ENCODE data around the gene KSR2. TPM values are rescaled to one million over a fixed set of nuclear protein-coding genes. Genes with fewer than 3 reads are reported as not detected.

The KSR2 gene
- total and polyA plus RNA-seq, 2 donors (not counting 3 experiments of a cell fraction or from before 2014, with no cell fraction given): 2.1 to 5.2 TPM

GRCh38 chr12:117483501-117483900, 485.3 kb downstream of the KSR2 start:
- H3K4me3 ChIP-seq (replicated peaks in 1 of 3; ENCODE audit: insufficient read depth in 1 of 3, low read depth in 1 of 3, low read length in 3 of 3): no peak overlapping the region
- no TSS peak for BruUV-seq (replicated peaks)
- no peaks in the 10 kb centered on the region for H4K20me1 ChIP-seq (replicated peaks; ENCODE audit: control insufficient read depth, extremely low read depth, insufficient read depth, low read length)
- no peak overlapping the region for H3K9ac ChIP-seq (replicated peaks; ENCODE audit: extremely low read depth, insufficient read depth, low read length)
- FAIRE-seq: no peak
- ChIA-PET CTCF (no interaction called here), POLR2A (no interaction called here)
- H3K79me2 ChIP-seq (ENCODE audit: control insufficient read depth, insufficient read depth, low read length): no peaks in the 10 kb centered on the region
- H3K27me3 ChIP-seq (ENCODE audit: control insufficient read depth in 2 of 2, insufficient read depth in 2 of 2, low read length in 2 of 2): no peaks in the 10 kb centered on the region
- no peak overlapping the region for H2AFZ ChIP-seq (ENCODE audit: low read depth, low read length)
- intact Hi-C loops (cut with micrococcal nuclease) (no loop called here), dilution Hi-C loops (cut with MboI; ENCODE audit: extremely low pct_ligation_motif_present, low sequenced_read_pairs) (no loop called here)
- no peak for DNase-seq (ENCODE audit: low read depth, low spot score)
- no peak overlapping the region for H3K4me2 ChIP-seq (ENCODE audit: insufficient read depth, low read length)
- H3K4me1 ChIP-seq (ENCODE audit: control insufficient read depth, extremely low read depth, insufficient read depth, low read length): peaks cover 9% of the 10 kb centered on the region
- H3K9me1 ChIP-seq (replicated peaks; ENCODE audit: control insufficient read depth, extremely low read depth, insufficient read depth, low read length): no peaks in the 10 kb centered on the region
- no peak for TF ChIP-seq JUN (IDR thresholded peaks at IDR 0.05; ENCODE audit: borderline replicate concordance, insufficient read depth, insufficient read length, low read depth)
- TF ChIP-seq EZH2 (IDR thresholded peaks at IDR 0.05; ENCODE audit: borderline replicate concordance, low read depth, low read length, severe bottlenecking): no peak
- no peak for TF ChIP-seq MYC (IDR thresholded peaks at IDR 0.05; ENCODE audit: low read depth, low read length)
- TF ChIP-seq POLR2AphosphoS5 (IDR thresholded peaks at IDR 0.05; ENCODE audit: insufficient read depth, low read depth, low read length): no peak
- no peak for TF ChIP-seq MAX (IDR thresholded peaks at IDR 0.05; ENCODE audit: insufficient read depth, insufficient read length)
- TF ChIP-seq POLR2A (IDR thresholded peaks at IDR 0.05; ENCODE audit: low read depth, low read length): no peak
- no peak for TF ChIP-seq GATA2 (IDR thresholded peaks at IDR 0.05; ENCODE audit: insufficient read depth, insufficient read length, low read depth, low read length)
- no peak for TF ChIP-seq CTCF (IDR thresholded peaks at IDR 0.05; ENCODE audit: extremely low read depth in 1 of 2, insufficient read depth in 1 of 2, low read depth in 1 of 2, low read length in 2 of 2)
- no peak for TF ChIP-seq FOS (IDR thresholded peaks at IDR 0.05; ENCODE audit: borderline replicate concordance, insufficient read depth, low read length)
- H3K9me3 ChIP-seq (replicated peaks; ENCODE audit: control insufficient read depth, insufficient read depth, low read length): no peaks in the 10 kb centered on the region
- H3K36me3 ChIP-seq (ENCODE audit: control insufficient read depth in 2 of 2, extremely low read depth in 1 of 2, insufficient read depth in 2 of 2, low read length in 2 of 2): no peaks in the 10 kb centered on the region
- H3K27ac ChIP-seq (ENCODE audit: insufficient read depth, low read depth, low read length): no peak overlapping the region

Data from endothelial cell of umbilical vein (primary cell).